GM15510 (cell line): ENCODE data around the gene ARHGEF7.

Experiments
- POLR2A ChIP-seq: IDR thresholded peaks from 3 replicates; pipeline ENCODE4 v1.6.1; 2011; ENCODE audit warnings: borderline replicate concordance; ENCODE audit not compliant: insufficient read length; ENCODE audit errors: extremely low read depth

ARHGEF7 gene

DNA sequence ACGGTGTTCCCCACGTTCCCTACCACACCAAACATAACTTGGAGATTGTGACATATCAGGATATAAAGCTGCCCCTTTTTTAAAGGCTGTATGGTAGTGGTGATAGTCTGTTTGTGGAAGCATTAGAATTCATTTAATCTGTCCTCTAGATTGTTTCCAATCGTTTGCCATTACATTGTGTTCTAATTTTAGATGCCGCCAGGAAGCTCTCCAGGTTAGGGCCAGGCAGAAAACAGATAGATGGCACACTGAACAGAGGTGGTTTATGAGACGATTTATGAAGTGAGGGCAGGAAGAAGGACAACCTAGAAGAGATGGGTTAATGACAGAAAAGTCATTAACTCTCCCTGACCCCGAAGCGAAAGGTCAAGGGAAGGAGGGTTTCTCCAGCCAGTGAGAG is 30.0 kb downstream of the ARHGEF7 start:
- no peak for TF ChIP-seq POLR2A

- no peak for TF ChIP-seq POLR2A
Observed at GRCh38 chr13:111145506-111145905, 30.4 kb downstream of the ARHGEF7 start.

DNA sequence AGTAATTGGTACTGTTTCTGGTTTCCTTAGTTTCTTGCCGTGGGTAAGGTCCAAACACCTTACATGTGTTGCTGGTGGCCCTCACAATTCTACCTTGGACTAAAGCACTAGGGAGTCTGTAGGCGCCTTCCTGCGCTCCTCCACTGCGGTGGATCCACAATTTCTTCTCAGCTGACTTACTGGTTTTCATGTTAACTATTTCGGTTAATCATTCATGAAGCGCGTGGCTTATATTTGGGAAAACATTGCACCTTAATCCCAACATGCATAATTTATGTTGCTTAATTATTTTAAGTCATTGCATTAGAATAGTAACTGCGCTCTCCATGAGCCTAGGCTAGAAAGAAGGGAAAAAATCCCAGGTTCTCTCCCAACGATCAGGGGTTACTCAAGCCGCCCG is 37.7 kb downstream of the ARHGEF7 start:
- no peak for TF ChIP-seq POLR2A

- peak; percentile 80 for TF ChIP-seq POLR2A
Observed at GRCh38 chr13:111153279-111153976, 38.3 kb downstream of the ARHGEF7 start.

GRCh38 chr13:111153977-111154332 is 38.8 kb downstream of the ARHGEF7 start:
- no peak for TF ChIP-seq POLR2A

DNA sequence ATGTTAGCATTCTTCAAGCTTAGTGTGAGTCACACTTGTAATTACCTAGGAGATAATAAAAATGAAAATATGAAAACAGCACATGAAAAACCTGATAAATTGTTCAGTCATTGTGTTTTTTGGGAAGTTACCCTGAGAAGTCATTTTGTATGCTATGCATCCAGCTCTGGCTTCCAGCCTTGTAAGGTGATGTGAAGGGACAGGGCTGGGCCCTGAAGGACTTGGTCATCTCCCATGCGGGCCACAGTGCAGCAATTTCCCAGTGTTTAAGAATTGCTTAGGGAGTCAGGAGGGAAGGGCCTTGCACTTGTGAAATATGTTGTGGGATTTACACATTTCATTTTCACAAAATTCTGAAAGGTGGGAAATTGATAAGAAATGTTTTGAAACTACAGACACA is 41.3 kb downstream of the ARHGEF7 start:
- no peak for TF ChIP-seq POLR2A

GRCh38 chr13:111158136-111158805 is 43.2 kb downstream of the ARHGEF7 start:
- TF ChIP-seq POLR2A = no peak

GRCh38 chr13:111159362-111160320 is 44.5 kb downstream of the ARHGEF7 start:
- no peak for TF ChIP-seq POLR2A

DNA sequence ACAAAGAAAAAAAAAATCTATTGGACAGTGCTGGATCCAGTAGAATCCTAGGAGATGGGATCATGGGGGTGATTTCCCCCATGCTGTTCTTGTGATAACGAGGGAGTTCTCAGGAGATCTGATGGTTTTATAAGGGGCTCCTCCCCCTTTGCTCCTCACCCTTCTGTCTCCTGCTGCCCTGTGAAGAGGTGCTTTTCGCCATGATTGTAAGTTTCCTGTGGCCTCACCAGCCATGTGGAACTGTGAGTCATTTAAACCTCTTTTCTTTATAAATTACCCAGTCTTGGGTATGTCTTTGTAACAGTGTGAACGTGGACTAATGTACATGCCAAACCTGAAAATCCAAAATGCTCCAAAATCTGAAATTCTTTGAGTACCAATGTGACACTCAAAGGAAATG is 45.5 kb downstream of the ARHGEF7 start:
- no peak for TF ChIP-seq POLR2A

GRCh38 chr13:111161601-111162600 is 46.8 kb downstream of the ARHGEF7 start:
- TF ChIP-seq POLR2A = no peak

GRCh38 chr13:111165241-111166010 is 50.3 kb downstream of the ARHGEF7 start:
- TF ChIP-seq POLR2A = no peak

DNA sequence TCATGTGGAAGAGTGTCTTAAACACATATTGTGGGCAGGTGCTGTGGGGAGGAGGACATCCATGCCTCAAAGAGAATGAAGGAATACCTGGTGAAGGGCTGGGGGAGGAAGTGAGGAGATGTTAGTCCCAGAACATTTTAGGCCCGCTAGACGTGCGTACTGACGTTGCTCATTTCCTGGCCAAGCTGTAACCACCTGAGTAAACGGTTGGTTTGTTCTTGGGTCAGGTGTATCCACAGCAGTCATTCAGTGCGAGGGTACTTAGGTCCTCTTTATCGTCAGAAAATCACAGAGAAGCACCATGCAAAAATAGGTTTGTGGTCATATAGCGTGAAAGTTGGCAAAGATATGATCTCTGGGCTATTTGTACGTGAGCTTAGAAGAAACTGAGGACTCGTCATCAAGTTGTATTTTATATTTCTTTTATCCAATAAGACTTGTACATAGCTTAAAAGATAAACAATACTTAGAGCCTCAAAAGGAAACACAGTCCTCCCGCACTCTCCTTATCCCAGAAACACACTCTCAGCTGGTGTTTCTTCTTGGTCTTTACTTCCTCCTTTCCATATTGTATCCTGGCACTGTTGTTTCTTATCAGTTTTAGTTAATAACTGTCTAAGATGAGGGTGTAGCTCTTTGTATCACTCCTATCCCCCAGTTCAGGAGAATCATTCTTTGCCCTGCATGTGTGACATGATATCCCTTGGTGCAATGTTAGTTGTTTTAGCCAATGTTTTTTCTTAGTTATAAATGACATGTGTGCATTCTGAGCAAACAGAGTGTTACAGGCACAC is 52.0 kb downstream of the ARHGEF7 start:
- no peak for TF ChIP-seq POLR2A

- no peak for TF ChIP-seq POLR2A
Observed at GRCh38 chr13:111168107-111168506, 53.0 kb downstream of the ARHGEF7 start.

- TF ChIP-seq POLR2A = no peak
Observed at GRCh38 chr13:111171112-111171511, 56.0 kb downstream of the ARHGEF7 start.
